OCI-M2 (cell line): Measurements from ENCODE around the gene P2RX3.

ENCODE experiments used
- DNase-seq: peaks from one replicate; lab custom pipeline; 2025; ENCODE audit not compliant: unreplicated experiment; lab: John Stamatoyannopoulos, UW

P2RX3 gene

GRCh38 chr11:57368845-57369232 is 30.7 kb downstream of the P2RX3 start:
- DNase-seq, result no peak

- no peak for DNase-seq
These were observed 32.1 kb downstream of the P2RX3 start for GRCh38 chr11:57370251-57370650.

DNA sequence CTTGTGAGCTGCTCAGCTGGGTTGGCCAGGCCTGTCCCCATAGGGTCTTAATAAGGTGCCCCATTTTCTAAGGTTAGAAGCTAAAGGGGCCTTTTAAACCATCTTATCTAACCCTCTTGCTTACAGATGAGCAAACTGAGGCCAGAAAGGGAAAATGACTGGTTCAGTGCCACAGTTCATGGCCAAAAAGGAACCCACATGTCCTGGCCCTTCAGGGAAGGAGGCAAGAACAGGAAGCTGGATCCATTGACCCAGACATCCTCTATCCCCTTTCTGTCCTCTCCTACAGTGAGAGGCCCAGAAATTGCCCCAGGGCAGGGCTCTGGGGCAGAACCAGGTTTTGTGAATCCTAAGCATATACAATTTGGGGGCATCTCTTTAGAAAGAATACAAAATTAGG is 32.8 kb downstream of the P2RX3 start:
- DNase-seq, result no peak

DNA sequence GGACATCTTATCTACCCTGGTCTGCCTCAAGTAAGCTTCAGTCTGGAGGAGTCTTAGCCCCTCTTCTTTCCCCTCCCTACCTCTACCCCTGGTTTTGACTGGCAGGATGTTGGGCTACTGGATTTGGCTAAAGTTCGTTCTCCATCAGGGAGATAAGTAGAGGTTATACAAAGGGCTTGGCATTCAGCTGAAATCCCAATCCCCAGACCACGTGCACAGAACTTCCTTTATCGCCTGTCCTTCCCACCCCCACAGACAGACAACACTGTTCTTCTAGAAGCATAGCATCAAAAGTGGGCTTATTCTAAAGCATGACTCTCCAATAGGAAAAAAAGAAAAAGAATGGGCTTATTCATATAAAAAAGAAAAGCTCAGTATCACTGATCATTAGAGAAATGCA is 35.0 kb downstream of the P2RX3 start:
- no peak for DNase-seq

DNA sequence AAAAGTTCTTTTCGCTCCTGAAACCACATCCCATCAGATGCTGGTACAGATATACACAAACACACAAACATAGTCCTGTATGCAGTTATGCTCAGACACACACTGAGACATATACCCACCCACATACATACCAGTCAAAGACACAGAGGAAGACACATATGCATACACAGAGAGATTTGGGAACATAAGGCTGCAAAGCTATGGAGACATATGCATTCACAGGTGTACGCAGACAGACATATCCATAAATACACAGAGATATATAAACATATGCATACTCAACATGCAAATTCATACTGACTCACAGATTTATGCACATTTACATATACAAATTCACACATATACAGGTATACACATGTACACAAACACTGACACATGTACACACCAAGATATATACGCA is 36.8 kb downstream of the P2RX3 start:
- DNase-seq, result no peak

GRCh38 chr11:57375490-57375889 is 37.3 kb downstream of the P2RX3 start:
- DNase-seq, result no peak

DNA sequence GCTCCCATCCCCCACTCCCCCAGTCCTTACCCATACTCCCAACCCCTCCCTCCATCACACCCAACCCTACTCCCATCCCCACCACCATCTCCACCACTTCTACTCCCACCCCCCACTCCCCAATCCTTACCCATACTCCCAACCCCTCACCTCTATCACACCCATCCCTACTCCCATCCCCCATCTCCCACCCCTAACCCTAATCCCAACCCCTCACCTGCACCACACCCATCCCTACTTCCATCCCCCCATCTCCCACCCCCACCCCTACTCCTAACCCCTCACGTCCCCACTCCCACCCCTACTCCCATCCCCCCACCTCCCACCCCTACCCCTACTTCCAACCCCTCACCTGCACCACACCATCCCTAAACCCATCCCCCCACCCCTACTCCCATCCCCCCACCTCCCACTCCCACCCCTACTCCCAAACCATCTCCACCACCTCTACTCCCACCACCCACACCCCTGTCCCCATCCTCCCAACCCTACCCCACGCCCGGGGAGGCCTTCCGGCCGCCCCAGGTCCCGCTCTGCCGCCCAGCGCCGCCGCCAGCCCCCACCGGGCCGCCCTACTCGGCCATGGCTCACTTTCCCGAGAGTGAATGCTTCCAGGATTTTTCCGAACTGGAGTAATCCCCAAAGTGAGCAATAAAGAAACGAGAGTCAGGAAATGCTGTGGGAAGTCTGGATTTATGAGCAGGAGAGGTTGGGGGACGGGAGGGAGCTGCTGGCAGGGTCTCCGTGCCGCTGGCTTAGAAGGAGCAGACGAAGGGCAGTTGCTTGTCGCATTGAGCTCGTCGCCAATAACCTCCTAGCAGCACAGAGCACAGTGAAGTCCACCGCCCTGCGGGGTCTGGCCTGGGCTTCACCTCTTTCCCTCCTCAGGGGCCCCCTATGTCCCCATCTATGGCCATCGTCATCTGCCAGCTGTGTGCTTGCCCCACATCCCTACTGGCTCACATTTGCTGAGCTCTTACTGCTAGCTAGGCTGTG is 38.2 kb downstream of the P2RX3 start:
- no peak for DNase-seq

- no peak for DNase-seq
These were observed 39.0 kb downstream of the P2RX3 start for GRCh38 chr11:57377107-57377506.

DNA sequence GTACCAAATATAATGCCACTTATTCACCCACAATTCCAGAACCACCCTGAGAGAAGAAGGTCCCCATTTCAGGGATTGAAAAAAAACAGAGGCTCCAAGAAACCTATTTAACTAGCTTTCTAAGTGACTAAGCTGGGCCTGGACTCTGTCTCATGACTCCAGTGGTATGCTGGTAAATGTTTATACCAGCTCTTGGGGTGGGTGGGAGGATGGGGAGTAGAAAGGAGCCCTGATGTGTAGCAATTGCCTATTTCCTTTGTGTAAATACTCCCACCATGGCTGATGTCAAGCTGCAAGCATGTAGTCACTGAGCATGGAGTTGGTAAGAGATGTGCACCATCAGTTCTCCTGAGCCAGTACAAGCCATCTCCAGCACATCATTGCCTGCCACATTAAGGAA is 40.0 kb downstream of the P2RX3 start:
- DNase-seq, result no peak

DNA sequence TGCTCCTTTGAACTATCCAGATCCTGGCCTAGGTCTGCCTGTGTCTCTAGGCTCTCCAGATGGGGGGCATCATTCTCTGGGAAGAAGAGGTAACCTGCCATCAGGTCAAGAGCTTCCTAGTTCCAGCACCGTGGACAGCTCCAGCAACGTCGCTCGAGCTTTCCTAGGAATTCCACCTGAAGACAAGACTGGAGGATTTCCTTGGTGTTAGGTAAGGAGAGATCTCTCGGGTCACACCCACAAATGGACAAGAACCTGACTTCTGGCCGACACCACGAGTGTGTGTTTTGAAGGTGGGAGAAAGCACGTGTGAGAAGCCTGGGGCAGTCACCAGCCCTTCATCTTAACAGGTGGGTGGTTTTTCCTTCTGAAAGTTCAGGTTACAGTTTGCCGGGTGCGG is 41.6 kb downstream of the P2RX3 start:
- no peak for DNase-seq

- DNase-seq, result no peak
These were observed 42.8 kb downstream of the P2RX3 start, which contains the start of gene PRG3 for GRCh38 chr11:57380975-57381374. PRG3 (minus strand) TSS chr11:57381150; CDS start chr11:57380708, 442 bp downstream.

DNA sequence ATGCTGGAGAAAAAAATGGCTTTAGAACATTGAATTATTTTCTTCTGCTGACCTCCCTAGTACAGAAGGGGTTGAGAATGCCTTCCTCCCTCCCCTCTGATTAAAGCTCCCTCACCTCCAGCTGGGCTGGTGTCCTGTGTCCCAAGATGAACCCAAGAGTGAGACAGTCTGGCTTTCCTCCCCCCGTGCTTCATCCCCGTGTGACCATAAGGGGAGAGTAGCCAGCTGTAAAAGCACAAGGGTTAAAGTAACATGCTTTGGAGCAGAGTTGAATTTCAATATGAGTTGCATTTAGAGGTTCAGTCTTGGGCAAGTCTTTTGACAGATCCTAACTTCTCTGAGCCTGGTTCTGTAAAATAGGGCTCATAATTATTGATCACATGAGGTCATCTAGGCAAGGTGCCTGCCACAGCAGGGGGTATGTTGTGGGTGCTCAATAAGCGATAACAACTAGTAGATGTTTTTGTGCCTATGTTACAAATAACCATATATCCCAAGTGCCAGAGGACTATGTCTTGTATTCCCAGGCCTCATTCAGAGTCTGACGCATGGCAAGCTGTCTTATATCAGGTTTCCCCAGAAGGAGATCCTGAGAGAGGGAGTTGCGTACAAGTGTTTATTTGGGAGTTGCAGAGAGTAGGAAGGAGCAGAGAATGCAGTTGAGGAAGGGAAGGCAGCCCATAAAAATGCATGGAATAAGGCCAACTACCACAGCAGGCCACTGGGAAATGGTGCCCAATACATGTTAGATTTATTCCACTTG is 48.2 kb downstream of the P2RX3 start:
- DNase-seq, result no peak

- DNase-seq, result no peak
These were observed 49.3 kb downstream of the P2RX3 start for GRCh38 chr11:57387289-57388030.

- no peak for DNase-seq
These were observed 52.4 kb downstream of the P2RX3 start, which contains the start of gene PRG2 for GRCh38 chr11:57390535-57390934. PRG2 (minus strand) TSS chr11:57390650; CDS start chr11:57389944, 706 bp downstream.

- DNase-seq, result no peak
These were observed 53.0 kb downstream of the P2RX3 start for GRCh38 chr11:57391111-57391510.

DNA sequence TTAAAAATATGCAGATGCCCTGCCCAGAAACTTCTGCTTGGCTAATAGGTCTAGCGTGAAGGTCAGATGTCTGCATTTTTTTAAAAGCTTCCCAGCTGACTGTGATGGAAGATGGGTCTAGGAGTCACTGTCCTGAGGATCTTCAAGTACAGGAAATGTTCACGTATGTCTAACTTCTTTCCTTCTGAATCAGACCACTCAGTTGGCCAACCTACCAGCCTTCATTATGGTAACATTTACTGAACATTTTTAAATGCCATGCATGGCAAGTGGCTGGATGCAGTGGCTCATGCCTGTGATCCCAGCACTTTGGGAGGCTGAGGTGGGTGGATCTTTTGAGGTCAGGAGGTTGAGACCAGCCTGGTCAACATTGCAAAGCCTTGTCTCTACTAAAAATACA is 53.4 kb downstream of the P2RX3 start:
- DNase-seq, result no peak

GRCh38 chr11:57392066-57392762 is 54.1 kb downstream of the P2RX3 start:
- DNase-seq, result no peak

- no peak for DNase-seq
These were observed 54.6 kb downstream of the P2RX3 start for GRCh38 chr11:57392763-57393105.

- no peak for DNase-seq
These were observed 56.2 kb downstream of the P2RX3 start for GRCh38 chr11:57394203-57394965.
